ENCODE results near the gene IL19.

- TF ChIP-seq EP300 (IDR thresholded peaks at IDR 0.05; ENCODE audit: borderline replicate concordance in 1 of 2, low read depth in 1 of 2, low read length in 1 of 2) (no peak), CTCF (IDR thresholded peaks at IDR 0.05) (no peak), GABPA (IDR thresholded peaks at IDR 0.05; ENCODE audit: low read depth) (no peak), MAX (IDR thresholded peaks at IDR 0.05; ENCODE audit: low read depth) (no peak), GATA2 (CRISPR knock-in tag; IDR thresholded peaks at IDR 0.05) (no peak), ELF1 (IDR thresholded peaks at IDR 0.05) (no peak), NRF1 (IDR thresholded peaks at IDR 0.05; ENCODE audit: low read depth, low read length) (no peak), TAF1 (IDR thresholded peaks at IDR 0.05; ENCODE audit: borderline replicate concordance, low read depth, low read length) (no peak), POLR2AphosphoS5 (IDR thresholded peaks at IDR 0.05; ENCODE audit: low read depth, low read length) (no peak)
Observed at GRCh38 chr1:206841609-206842323, 71.2 kb downstream of the IL19 start.
